Nucleus accumbens (tissue), 56 donors: ENCODE measurements around the gene PRR30.
"Not testable (repeated sequence)": the region's sequence is repeated elsewhere in the genome, so short reads cannot be mapped to it uniquely, and the experiment has no call there.

Experiments used
- DNase-seq, 56 donors: peaks; one replicate each; lab custom pipeline; 2025; lab: John Stamatoyannopoulos, UW

Gene PRR30

GRCh38 chr2:27133195-27133875 lies 5.9 kb downstream of the PRR30 start:
- DNase-seq, result peak in 2 of 56 donors; percentile 8 to 15

DNA sequence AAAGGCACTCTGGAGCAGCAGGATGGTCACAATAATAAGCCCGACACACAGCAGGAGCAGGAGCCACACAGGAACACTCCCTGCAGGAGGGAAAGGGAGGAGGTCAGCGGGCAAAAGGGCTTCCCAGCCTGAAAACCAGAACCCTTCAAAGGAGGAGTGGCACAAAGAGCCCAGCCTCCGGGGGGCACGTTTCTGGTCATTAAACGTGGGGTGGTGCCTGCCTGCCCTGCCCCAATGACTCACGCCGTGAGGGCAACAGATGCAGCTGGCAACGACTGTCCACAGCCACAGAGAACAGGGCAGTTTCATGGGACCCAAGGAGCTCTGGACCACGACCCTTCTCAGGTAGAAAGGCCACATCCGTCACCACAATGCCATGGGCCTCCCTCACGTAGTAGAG lies 7.8 kb downstream of the PRR30 start:
- DNase-seq, result no peak

DNA sequence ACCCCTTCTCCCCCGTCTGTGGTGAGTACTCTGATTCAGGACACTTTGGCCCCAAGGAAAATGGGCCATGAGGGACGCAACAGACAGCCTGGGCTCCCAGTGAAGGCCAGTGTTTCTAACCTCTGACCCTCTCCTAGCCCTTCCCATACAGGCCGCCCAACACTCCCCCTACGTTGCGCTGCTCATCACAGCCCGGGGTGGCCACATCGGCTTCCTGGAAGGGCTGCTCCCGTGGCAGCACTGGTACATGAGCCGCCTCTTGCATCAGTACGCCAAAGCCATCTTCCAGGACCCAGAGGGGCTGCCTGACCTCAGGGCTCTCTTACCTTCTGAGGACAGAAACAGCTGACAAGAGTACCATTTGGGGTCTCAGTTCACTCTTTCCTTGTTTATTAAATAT lies 8.8 kb downstream of the PRR30 start:
- DNase-seq, result no peak

DNA sequence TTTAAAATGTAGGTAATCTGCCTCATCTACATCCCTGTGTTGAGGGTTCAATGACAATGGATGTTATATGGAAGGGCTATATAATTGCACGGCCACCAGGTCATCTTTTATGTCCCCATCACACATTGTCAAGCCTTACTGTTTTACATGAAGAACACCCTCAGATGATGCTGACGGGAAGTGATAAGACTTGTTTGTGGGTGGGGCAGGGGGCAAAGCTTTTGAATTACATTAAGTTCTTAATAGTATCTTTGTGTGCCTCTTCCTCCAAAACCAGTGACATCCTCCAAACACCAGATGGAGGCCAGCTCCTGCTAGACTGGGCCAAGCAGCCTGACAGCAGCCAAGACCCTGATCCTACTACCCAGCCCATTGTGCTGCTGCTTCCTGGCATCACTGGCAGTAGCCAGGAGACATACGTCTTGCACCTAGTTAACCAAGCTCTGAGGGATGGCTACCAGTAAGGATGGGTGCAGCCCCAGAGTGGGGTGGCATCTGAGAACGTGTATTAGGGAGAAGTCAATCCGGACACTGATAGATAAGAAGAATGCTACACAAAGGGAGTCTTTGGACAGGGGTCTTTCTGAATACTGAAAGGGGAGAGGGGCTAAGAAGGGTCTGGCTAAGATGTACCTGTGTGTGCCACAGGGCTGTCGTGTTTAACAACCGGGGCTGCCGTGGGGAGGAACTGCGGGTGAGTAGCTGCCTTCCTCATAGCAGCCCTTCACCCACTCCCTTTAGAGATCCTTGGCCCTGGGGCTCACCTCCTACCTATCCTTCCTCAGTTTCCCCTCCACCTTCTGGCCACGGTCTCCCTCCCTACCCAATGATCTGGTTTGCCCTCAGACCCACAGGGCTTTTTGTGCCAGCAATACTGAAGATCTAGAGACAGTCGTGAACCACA lies 10.3 kb downstream of the PRR30 start:
- no peak for DNase-seq

- no peak for DNase-seq
These were observed 11.1 kb downstream of the PRR30 start for GRCh38 chr2:27127883-27128667.

DNA sequence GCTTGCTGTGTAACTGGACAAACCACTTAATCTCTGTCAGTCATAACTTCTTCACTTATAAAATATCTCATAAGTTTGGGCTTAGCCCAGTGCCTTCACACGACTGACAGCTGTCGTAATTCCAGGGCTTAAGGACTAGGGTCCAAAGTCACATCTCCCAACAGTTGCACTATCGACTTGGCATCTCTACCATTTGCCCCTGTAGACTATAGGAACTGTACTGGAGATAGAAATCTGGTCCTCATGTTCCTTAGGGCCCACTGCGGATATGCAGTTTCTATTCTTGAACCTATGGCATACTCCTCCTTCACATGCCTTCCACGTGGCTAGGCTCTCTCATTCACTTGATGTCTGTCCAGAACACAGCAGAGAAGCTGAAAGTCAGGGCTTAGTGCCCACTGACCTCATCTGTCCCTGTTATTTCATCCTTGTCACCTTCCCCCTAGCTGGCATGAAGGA lies 12.9 kb downstream of the PRR30 start:
- no peak for DNase-seq

GRCh38 chr2:27125104-27125503 lies 14.1 kb downstream of the PRR30 start:
- DNase-seq, result no peak

GRCh38 chr2:27123302-27124150 lies 15.7 kb downstream of the PRR30 start, which contains the start of gene ABHD1:
TSS of gene ABHD1 (plus strand) at chr2:27123815. CDS start at chr2:27123949, 134 bp downstream.
- DNase-seq, result peak in 50 of 56 donors; percentile 22 to 83 (median 54)

GRCh38 chr2:27122791-27123190 lies 16.4 kb downstream of the PRR30 start:
- DNase-seq, result no peak

DNA sequence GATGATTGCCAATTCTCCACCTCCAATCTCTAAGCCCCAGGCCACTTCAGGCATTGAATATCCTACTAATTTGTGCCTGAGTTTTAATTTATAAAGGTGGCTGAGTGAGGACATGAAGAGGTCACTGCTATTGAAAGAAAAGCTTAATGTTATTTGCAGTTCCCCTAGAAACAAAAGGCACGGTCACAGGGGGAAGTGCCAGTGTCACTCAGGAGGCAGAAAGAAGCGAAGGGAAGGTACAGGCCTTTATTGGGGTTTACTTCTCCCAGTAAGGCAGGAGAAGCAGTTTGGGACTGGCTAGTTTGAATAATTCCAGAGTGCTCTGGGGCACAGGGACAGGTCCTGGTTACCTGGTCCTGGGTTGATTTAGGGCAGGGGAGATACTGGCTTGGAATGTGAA lies 17.3 kb downstream of the PRR30 start:
- DNase-seq, result no peak

GRCh38 chr2:27119330-27119670 lies 19.9 kb downstream of the PRR30 start:
- not testable (repeated sequence) for DNase-seq

- DNase-seq, result peak in 14 of 56 donors; percentile 11 to 70 (median 20)
These were observed 20.5 kb downstream of the PRR30 start, which contains the start of gene CGREF1 for GRCh38 chr2:27118525-27119329. TSS of gene CGREF1 (minus strand) at chr2:27119128. CDS start at chr2:27104366, 14,762 bp downstream.

GRCh38 chr2:27117995-27118524 lies 21.1 kb downstream of the PRR30 start:
- peak in 2 of 56 donors; percentile 18 to 30 for DNase-seq

DNA sequence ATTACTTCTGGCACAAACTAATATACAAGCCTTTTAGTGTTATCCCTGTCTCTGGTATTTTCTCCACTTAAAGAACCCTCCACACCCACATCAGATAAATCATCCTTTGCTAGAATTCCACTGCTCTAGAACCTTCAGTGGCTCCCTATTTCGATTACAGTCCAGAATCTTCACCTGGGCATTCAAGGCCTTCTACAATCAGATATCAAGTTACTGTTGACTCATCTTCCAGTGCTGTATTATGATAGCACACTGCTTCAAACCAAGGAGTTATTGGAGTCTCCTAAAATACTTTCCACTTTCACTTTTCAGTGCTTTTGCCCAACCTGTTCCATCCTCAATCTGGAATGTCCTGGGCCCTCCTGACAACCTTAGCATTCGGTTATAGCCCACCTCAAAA lies 23.7 kb downstream of the PRR30 start:
- DNase-seq, result no peak

- not testable (repeated sequence) for DNase-seq
These were observed 27.7 kb downstream of the PRR30 start for GRCh38 chr2:27111392-27112078.

GRCh38 chr2:27110603-27111352 lies 28.4 kb downstream of the PRR30 start:
- DNase-seq, result not testable (repeated sequence)

GRCh38 chr2:27109083-27109482 lies 30.1 kb downstream of the PRR30 start:
- no peak for DNase-seq
